H1 (cell line): ENCODE results near the gene AIF1. TPM values are rescaled to one million over a fixed set of nuclear protein-coding genes. Genes with fewer than 3 reads are reported as not detected.

Experiments used
- CTCF ChIA-PET: fragments of 300-600 bp; sonication (Branson Sonifier 250); formaldehyde crosslinking; loops from one replicate; lab custom pipeline; 2021; ENCODE audit not compliant: partially characterized antibody; lab: Charles Lee
- POLR2A ChIA-PET: fragments of 300-600 bp; sonication (Branson Sonifier 250); formaldehyde crosslinking; loops from one replicate; lab custom pipeline; 2021; ENCODE audit warnings: inconsistent platforms; ENCODE audit not compliant: partially characterized antibody; lab: Charles Lee
- DNase-seq, 2 experiments: peaks; one replicate each; pipeline versions ENCODE4 v3.0.0 to v3.0.0-alpha.2; 2010 to 2022; ENCODE audit warnings: low spot score in 2 of 2, low read depth in 1 of 2, mixed read lengths in 1 of 2
- FAIRE-seq: peaks from 2 replicates; lab custom pipeline; 2011; peaks lifted over from hg19 to GRCh38; lab: Jason Lieb, UNC
- H2AFZ ChIP-seq: 2 replicates; pipeline ENCODE4 v1.8.1; 2012; ENCODE audit warnings: low read length, inconsistent platforms
- H2AK5ac ChIP-seq: 2 replicates; pipeline ENCODE4 v1.6.1; 2013; ENCODE audit warnings: low read depth, low read length
- H2BK120ac ChIP-seq: replicated peaks from 2 replicates; pipeline ENCODE3; 2013; ENCODE audit warnings: low read depth, low read length, inconsistent platforms
- H2BK12ac ChIP-seq: 2 replicates; pipeline ENCODE4 v1.6.1; 2013; ENCODE audit warnings: low read depth, low read length
- H2BK15ac ChIP-seq: 2 replicates; pipeline ENCODE4 v1.6.1; 2013; ENCODE audit warnings: low read length
- H2BK20ac ChIP-seq: 2 replicates; pipeline ENCODE4 v1.6.1; 2013; ENCODE audit warnings: low read length
- H2BK5ac ChIP-seq: 2 replicates; pipeline ENCODE4 v1.6.1; 2013; ENCODE audit warnings: low read depth, low read length
- H3K14ac ChIP-seq: 2 replicates; pipeline ENCODE4 v1.6.1; 2013; ENCODE audit warnings: inconsistent platforms; ENCODE audit not compliant: insufficient read length
- H3K18ac ChIP-seq: 2 replicates; pipeline ENCODE4 v1.6.1; 2013; ENCODE audit warnings: low read length; ENCODE audit errors: extremely low read depth
- H3K23ac ChIP-seq: 2 replicates; pipeline ENCODE4 v1.6.1; 2013; ENCODE audit warnings: inconsistent platforms; ENCODE audit not compliant: insufficient read length
- H3K23me2 ChIP-seq: 2 replicates; pipeline ENCODE4 v1.6.1; 2013; ENCODE audit warnings: low read depth, low read length
- H3K27ac ChIP-seq: 2 replicates; pipeline ENCODE4 v1.6.1; 2011; ENCODE audit warnings: low read depth, low read length, inconsistent platforms
- H3K27me3 ChIP-seq, 4 experiments: replicated peaks in 1 of 4; 1 replicate in 1 of 4; 2 replicates in 3 of 4; pipeline versions ENCODE4 v1.6.1 to v1.8.1; 2011 to 2013; ENCODE audit warnings: low read length in 3 of 4, mild to moderate bottlenecking in 3 of 4, inconsistent platforms in 2 of 4, mixed read lengths in 2 of 4, moderate library complexity in 1 of 4; ENCODE audit not compliant: control insufficient read depth in 3 of 4, insufficient read depth in 3 of 4; ENCODE audit errors: extremely low read depth in 1 of 4
- H3K36me3 ChIP-seq, 4 experiments: 2 replicates each; pipeline versions ENCODE4 v1.6.1 to v1.8.1; 2011 to 2013; ENCODE audit warnings: mild to moderate bottlenecking in 4 of 4, low read length in 3 of 4, moderate library complexity in 2 of 4, control low read depth in 1 of 4, inconsistent platforms in 1 of 4; ENCODE audit not compliant: insufficient read depth in 4 of 4, control insufficient read depth in 2 of 4
- H3K4ac ChIP-seq: replicated peaks from 2 replicates; pipeline ENCODE3; 2013; ENCODE audit warnings: low read length, low read depth, mixed read lengths, inconsistent platforms; ENCODE audit not compliant: insufficient read length
- H3K4me1 ChIP-seq, 4 experiments: replicated peaks in 1 of 4; 1 replicate in 1 of 4; 2 replicates in 3 of 4; pipeline versions ENCODE4 v1.6.1 to v1.8.1; 2011 to 2013; ENCODE audit warnings: low read length in 3 of 4, inconsistent platforms in 2 of 4, mixed read lengths in 1 of 4; ENCODE audit not compliant: insufficient read depth in 4 of 4, control insufficient read depth in 3 of 4
- H3K4me2 ChIP-seq, 2 experiments: 2 replicates each; pipeline versions ENCODE4 v1.6.1 to v1.8.1; 2011 to 2013; ENCODE audit warnings: low read depth in 2 of 2, low read length in 2 of 2, control low read depth in 1 of 2, inconsistent platforms in 1 of 2, mild to moderate bottlenecking in 1 of 2; ENCODE audit not compliant: insufficient read depth in 1 of 2
- H3K4me3 ChIP-seq, 4 experiments: fragments of 200-600, 300-600 bp in 1 of 4; sonication (generic), shearing (Covaris generic), sonication (Bioruptor Twin) in 1 of 4; 2 replicates each; pipeline versions ENCODE4 v1.5.1 to v1.8.1; 2011 to 2016; ENCODE audit warnings: low read length in 4 of 4, low read depth in 3 of 4, control low read depth in 2 of 4, inconsistent platforms in 2 of 4, mild to moderate bottlenecking in 2 of 4, mixed read lengths in 1 of 4, moderate library complexity in 1 of 4; ENCODE audit not compliant: insufficient read depth in 2 of 4; ENCODE audit errors: extremely low read depth in 1 of 4
- H3K56ac ChIP-seq: replicated peaks from 2 replicates; pipeline ENCODE3; 2013; ENCODE audit warnings: low read depth, mild to moderate bottlenecking, mixed read lengths, low read length, inconsistent platforms; ENCODE audit not compliant: insufficient read length
- H3K79me1 ChIP-seq: 2 replicates; pipeline ENCODE4 v1.6.1; 2013; ENCODE audit warnings: low read depth, low read length, control low read depth
- H3K79me2 ChIP-seq, 2 experiments: 2 replicates each; pipeline versions ENCODE4 v1.6.1 to v1.8.1; 2012 to 2013; ENCODE audit warnings: low read length in 2 of 2, mild to moderate bottlenecking in 2 of 2, inconsistent platforms in 1 of 2; ENCODE audit not compliant: insufficient read depth in 2 of 2, control insufficient read depth in 1 of 2
- H3K9ac ChIP-seq, 4 experiments: replicated peaks in 1 of 4; 1 replicate in 1 of 4; 2 replicates in 3 of 4; pipeline versions ENCODE4 v1.6.1 to v1.8.1; 2011 to 2013; ENCODE audit warnings: low read depth in 3 of 4, low read length in 3 of 4, control low read depth in 2 of 4, mild to moderate bottlenecking in 2 of 4, moderate library complexity in 2 of 4, inconsistent platforms in 1 of 4; ENCODE audit errors: extremely low read depth in 1 of 4
- H3K9me3 ChIP-seq, 2 experiments: 2 replicates each; pipeline versions ENCODE4 v1.6.1 to v1.8.1; 2012 to 2013; ENCODE audit warnings: mild to moderate bottlenecking in 2 of 2, moderate library complexity in 2 of 2, control low read depth in 1 of 2, inconsistent platforms in 1 of 2, low read depth in 1 of 2, low read length in 1 of 2, mixed read lengths in 1 of 2; ENCODE audit not compliant: insufficient read depth in 2 of 2
- H4K20me1 ChIP-seq, 2 experiments: replicated peaks in 1 of 2; 2 replicates each; pipeline versions ENCODE3 to v1.8.1; 2011 to 2013; ENCODE audit warnings: inconsistent platforms in 2 of 2, low read length in 2 of 2, mild to moderate bottlenecking in 1 of 2; ENCODE audit not compliant: insufficient read depth in 2 of 2, control insufficient read depth in 1 of 2
- H4K5ac ChIP-seq: 2 replicates; pipeline ENCODE4 v1.6.1; 2013; ENCODE audit warnings: low read length, low read depth, mixed read lengths, inconsistent platforms; ENCODE audit not compliant: insufficient read length
- H4K8ac ChIP-seq: 2 replicates; pipeline ENCODE4 v1.8.0; 2013; ENCODE audit warnings: mild to moderate bottlenecking, moderate library complexity, low read length, inconsistent platforms; ENCODE audit not compliant: insufficient read depth; ENCODE audit errors: extremely low read depth
- H4K91ac ChIP-seq: replicated peaks from 2 replicates; pipeline ENCODE3; 2013; ENCODE audit warnings: low read length, mixed read lengths, inconsistent platforms; ENCODE audit not compliant: insufficient read length
- GABPA ChIP-seq: IDR thresholded peaks from 2 replicates; pipeline ENCODE4 v1.6.1; 2011; ENCODE audit warnings: mild to moderate bottlenecking, low read length, moderate library complexity, borderline replicate concordance; ENCODE audit not compliant: insufficient read depth
- WGBS, 2 experiments: shearing (Covaris generic) in 1 of 2; methylation state at CpG; one replicate each; pipeline versions ENCODE4 v1.1.6 to v1.1.7; 2013 to 2015; ENCODE audit warnings: low lambda C conversion rate in 2 of 2, mixed read lengths in 2 of 2, inconsistent platforms in 1 of 2, low coverage in 1 of 2, missing lambda C conversion rate in 1 of 2; ENCODE audit not compliant: insufficient replicate concordance in 2 of 2, insufficient coverage in 1 of 2, insufficient read length in 1 of 2; ENCODE audit errors: extremely low coverage in 1 of 2, missing lambda C conversion rate in 1 of 2; 5-methylcytosine and 5-hydroxymethylcytosine counted together
- polyA plus RNA-seq, 7 experiments: library from polyadenylated mRNA; depleted of rRNA in 3 of 7; stranded (reverse) in 5 of 7; unstranded in 2 of 7; fragments of >200 nt in 5 of 7; fragments of 200-250 nt in 2 of 7; gene quantifications; 1 replicate in 5 of 7; 2 replicates in 1 of 7; 4 replicates in 1 of 7; pipeline versions ENCODE4 v1.2.1 to v1.2.3, GENCODE V29; 2011 to 2013; ENCODE audit warnings: missing spikeins in 2 of 7, mixed read lengths in 2 of 7
- total RNA-seq: library from RNA; stranded (reverse); fragmentation: NEBNext Ultra II Directional; extraction: Animal tissue kit (Norgen Biotek cat#: 25700); gene quantifications from 2 replicates; pipeline ENCODE4 v1.2.1, GENCODE V29; 2021

The AIF1 gene
- total and polyA plus RNA-seq, 2 of the 8 experiments (the other 6 are each of a cell fraction or from before 2014, with no cell fraction given) = 6.3 to 9.8 TPM

- Histone ChIP-seq H3K4me2 (no peak overlapping the region), H2BK12ac (no peak overlapping the region), H4K20me1 (no peaks in the 10 kb centered on the region), H3K27me3 (no peaks in the 10 kb centered on the region), H3K4ac (no peak overlapping the region), H3K36me3 (no peaks in the 10 kb centered on the region), H3K9ac (no peak overlapping the region), H3K79me1 (no peaks in the 10 kb centered on the region), H2AK5ac (no peak overlapping the region), H3K9me3 (no peaks in the 10 kb centered on the region), H3K56ac (no peak overlapping the region), H3K4me3 (no peak overlapping the region), H3K23me2 (0 out of 2 replicates have a peak, but pooled peaks cover 2% of the 10 kb centered on the region), H2BK20ac (no peak overlapping the region), H2BK5ac (no peak overlapping the region), H3K79me2 (no peaks in the 10 kb centered on the region), H3K23ac (no peak overlapping the region), H3K18ac (no peak overlapping the region), H2BK120ac (no peak overlapping the region), H3K4me1 (peaks cover 0 to 4% (median 0%) of the 10 kb centered on the region in 4 experiments; a peak in 1 of 7 replicates), H4K8ac (no peak overlapping the region), H3K27ac (no peak overlapping the region), H3K14ac (no peak overlapping the region), H2BK15ac (no peak overlapping the region), H4K5ac (no peak overlapping the region), H4K91ac (no peak overlapping the region), H2AFZ (no peak overlapping the region)
- DNase-seq (no peak), FAIRE-seq (no peak)
- CTCF ChIA-PET = interaction anchor here (0.7 to 22.0 kb wide), 5 partner anchors 3 to 40 kb away, joined by 3 to 640 read pairs (median 254); partner anchors contain the start of genes ATP6V1G2, LST1, LTB and NCR3
- WGBS, 2 experiments = 76% methylated on average over 8 of the region's 9 CpGs; no CpG with 5 or more reads in 1 of the 2 experiments
- POLR2A ChIA-PET = interaction anchor here (0.6 to 3.1 kb wide), 8 partner anchors 9 to 60 kb away, joined by 3 to 10 read pairs (median 6); partner anchors contain the start of genes DDX39B, MCCD1 and TNF
- no peak for TF ChIP-seq GABPA
Measured at GRCh38 chr6:31588871-31589650, 26.0 kb upstream of the AIF1 start.
